ENCODE measurements around the gene ATP13A3.

Gene ATP13A3

DNA sequence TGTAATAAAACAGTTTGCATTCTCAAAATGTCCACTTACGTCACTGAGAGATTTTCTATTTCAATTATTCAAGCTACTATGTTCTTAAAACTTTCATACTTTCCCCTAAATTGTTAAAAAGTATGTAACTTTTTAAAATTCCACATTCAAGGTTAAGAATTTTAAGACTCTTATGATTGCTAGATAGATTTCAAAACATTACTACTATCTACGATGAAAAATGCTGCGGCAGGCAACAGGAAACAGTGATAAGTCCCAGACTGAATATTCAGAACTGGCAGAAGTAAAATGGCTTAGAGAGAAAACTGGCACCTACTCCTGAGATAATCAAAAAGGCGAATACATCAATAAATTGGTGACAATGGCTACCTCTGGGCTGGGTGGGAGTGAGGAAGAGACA, 16.2 kb downstream of the ATP13A3 start:
- Histone ChIP-seq H3K27ac (ENCODE audit: low read length) (no peak overlapping the region), H3K4me1 (ENCODE audit: control insufficient read depth, low read depth, low read length) (no peaks in the 10 kb centered on the region), H3K27me3 (ENCODE audit: control insufficient read depth, insufficient read depth, low read length) (no peaks in the 10 kb centered on the region), H3K9me3 (ENCODE audit: control insufficient read depth, low read depth, low read length) (no peaks in the 10 kb centered on the region), H3K9ac (ENCODE audit: low read length) (no peak overlapping the region), H3K4me3 (ENCODE audit: low read length) (no peak overlapping the region), H3K36me3 (ENCODE audit: control insufficient read depth, low read depth, low read length) (no peaks in the 10 kb centered on the region)

DNA sequence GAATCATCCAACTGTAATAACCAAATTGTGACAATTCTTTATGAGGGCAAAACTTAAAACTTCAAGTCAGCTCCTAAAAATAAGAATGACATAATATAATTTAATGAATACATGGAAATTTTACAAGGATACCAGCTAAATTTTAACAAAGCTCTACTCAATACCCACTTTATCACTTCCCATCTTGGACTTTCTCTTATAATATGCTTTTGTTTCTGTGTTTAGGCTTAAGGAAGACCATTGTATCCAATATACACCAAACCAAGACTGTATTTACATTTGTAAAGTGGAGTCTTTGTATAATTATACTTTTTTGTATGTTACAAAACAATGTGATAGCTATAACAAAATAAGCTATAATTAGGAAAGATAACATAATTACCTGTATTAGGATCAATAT, 16.8 kb downstream of the ATP13A3 start:
- H3K4me1 ChIP-seq (ENCODE audit: control insufficient read depth, low read depth, low read length): no peaks in the 10 kb centered on the region
- H3K4me3 ChIP-seq (ENCODE audit: low read length): no peak overlapping the region
- no peaks in the 10 kb centered on the region for H3K9me3 ChIP-seq (ENCODE audit: control insufficient read depth, low read depth, low read length)
- no peak overlapping the region for H3K9ac ChIP-seq (ENCODE audit: low read length)
- no peaks in the 10 kb centered on the region for H3K36me3 ChIP-seq (ENCODE audit: control insufficient read depth, low read depth, low read length)
- H3K27me3 ChIP-seq (ENCODE audit: control insufficient read depth, insufficient read depth, low read length): no peaks in the 10 kb centered on the region
- H3K27ac ChIP-seq (ENCODE audit: low read length): no peak overlapping the region

DNA sequence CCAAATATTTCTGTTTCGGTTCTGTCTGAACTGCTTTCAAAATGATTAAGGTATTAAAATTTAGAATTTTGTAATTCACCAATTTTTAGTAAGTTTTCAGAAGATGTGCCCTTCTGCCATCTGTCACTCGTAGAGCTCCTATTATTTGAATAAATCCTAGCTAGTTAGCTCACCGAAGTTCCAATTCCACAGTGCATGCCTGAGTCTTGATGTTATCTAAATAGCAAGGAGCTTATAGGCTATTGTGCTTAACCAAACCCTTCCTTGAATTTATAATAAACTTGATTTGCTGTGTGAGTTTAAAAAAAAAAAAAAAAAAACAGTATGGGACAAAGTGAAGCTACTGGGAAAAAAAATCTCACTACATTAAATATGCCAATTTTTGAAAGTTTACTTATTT, 18.7 kb downstream of the ATP13A3 start:
- H3K4me1 ChIP-seq (ENCODE audit: control insufficient read depth, low read depth, low read length): no peaks in the 10 kb centered on the region
- no peak overlapping the region for H3K4me3 ChIP-seq (ENCODE audit: low read length)
- no peak overlapping the region for H3K27ac ChIP-seq (ENCODE audit: low read length)
- H3K36me3 ChIP-seq (ENCODE audit: control insufficient read depth, low read depth, low read length): no peaks in the 10 kb centered on the region
- no peaks in the 10 kb centered on the region for H3K9me3 ChIP-seq (ENCODE audit: control insufficient read depth, low read depth, low read length)
- H3K9ac ChIP-seq (ENCODE audit: low read length): no peak overlapping the region
- no peaks in the 10 kb centered on the region for H3K27me3 ChIP-seq (ENCODE audit: control insufficient read depth, insufficient read depth, low read length)

DNA sequence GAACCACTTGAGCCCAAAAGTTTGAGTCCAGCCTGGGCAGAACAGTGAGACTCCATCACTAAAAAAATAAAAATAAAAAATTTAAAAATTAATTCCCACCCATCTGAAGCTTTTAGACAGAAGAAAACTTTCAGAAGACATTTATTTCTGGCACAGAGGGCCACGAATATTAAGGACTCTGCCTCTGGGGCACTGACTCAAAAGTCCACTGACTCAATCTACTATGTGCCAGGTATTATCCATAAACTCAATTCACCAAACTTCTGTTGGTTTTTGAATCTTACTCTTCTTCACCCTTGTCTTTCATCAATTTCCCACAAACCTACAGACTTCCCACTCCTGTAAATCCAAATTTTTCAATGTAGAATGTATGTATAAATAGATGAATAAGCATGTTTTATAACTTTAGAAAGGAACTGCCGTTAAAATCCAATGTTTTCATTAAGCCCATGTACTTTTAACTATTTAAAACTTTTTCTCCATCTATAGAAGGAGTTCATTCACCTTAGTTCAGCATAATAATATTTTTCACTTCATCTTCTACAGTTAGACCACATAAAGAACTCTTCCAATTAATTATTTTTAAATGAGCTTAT, 19.9 kb downstream of the ATP13A3 start:
- Histone ChIP-seq H3K36me3 (ENCODE audit: control insufficient read depth, low read depth, low read length) (no peaks in the 10 kb centered on the region), H3K27ac (ENCODE audit: low read length) (no peak overlapping the region), H3K27me3 (ENCODE audit: control insufficient read depth, insufficient read depth, low read length) (no peaks in the 10 kb centered on the region), H3K9ac (ENCODE audit: low read length) (no peak overlapping the region), H3K4me1 (ENCODE audit: control insufficient read depth, low read depth, low read length) (no peaks in the 10 kb centered on the region), H3K4me3 (ENCODE audit: low read length) (no peak overlapping the region), H3K9me3 (ENCODE audit: control insufficient read depth, low read depth, low read length) (no peaks in the 10 kb centered on the region)

DNA sequence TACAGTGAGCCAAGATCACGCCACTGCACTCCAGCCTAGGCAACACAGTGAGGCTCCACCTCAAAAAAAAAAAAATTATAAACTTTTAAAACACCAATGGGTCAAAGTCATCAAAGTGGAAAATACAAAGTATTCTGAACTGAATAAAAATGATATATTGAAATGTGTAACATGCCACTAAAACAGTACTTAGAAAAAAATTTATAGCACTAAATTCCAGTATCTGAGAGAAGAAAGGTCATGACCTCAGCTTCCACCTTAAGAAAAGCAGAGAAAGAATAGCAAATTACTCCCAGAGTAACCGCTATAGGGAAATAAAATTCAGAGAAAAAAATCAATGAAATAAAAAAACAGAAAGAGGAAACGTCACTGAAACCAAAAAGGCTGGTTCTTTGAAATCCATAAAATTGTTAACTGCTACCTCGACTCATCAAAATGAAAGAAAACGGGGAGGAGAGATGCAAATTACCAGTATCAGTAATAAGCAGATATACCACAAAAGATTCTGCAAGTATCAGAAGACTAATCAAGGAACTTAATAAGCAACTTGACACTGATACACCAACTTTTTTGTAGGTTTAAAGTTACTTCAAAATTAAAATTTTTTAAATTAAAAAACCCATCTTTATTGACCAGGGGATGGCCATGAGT, 20.8 kb downstream of the ATP13A3 start:
- H3K9ac ChIP-seq (ENCODE audit: low read length): no peak overlapping the region
- no peaks in the 10 kb centered on the region for H3K36me3 ChIP-seq (ENCODE audit: control insufficient read depth, low read depth, low read length)
- H3K27me3 ChIP-seq (ENCODE audit: control insufficient read depth, insufficient read depth, low read length): no peaks in the 10 kb centered on the region
- H3K27ac ChIP-seq (ENCODE audit: low read length): no peak overlapping the region
- no peak overlapping the region for H3K4me3 ChIP-seq (ENCODE audit: low read length)
- no peaks in the 10 kb centered on the region for H3K4me1 ChIP-seq (ENCODE audit: control insufficient read depth, low read depth, low read length)
- H3K9me3 ChIP-seq (ENCODE audit: control insufficient read depth, low read depth, low read length): no peaks in the 10 kb centered on the region

DNA sequence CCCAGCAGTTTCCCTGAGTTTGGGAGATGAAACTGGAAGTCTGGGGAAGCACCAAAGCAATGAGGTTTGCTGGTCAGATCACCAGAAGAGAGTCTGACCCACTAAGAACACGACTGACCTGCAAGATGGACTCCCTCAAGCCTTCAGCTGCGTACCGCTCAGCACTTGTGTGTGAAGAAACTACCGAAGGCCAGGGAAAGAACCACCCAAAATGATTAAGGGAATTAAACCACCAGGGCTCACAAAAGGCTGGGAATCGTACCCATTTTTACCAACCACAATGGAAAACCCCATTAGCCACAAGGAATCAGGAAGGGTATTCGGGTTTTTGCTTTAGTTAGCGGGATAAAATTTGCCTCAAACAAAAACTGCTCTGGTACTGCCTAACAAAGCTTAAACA, 21.6 kb downstream of the ATP13A3 start:
- Histone ChIP-seq H3K36me3 (ENCODE audit: control insufficient read depth, low read depth, low read length) (no peaks in the 10 kb centered on the region), H3K4me3 (ENCODE audit: low read length) (no peak overlapping the region), H3K27me3 (ENCODE audit: control insufficient read depth, insufficient read depth, low read length) (no peaks in the 10 kb centered on the region), H3K9me3 (ENCODE audit: control insufficient read depth, low read depth, low read length) (no peaks in the 10 kb centered on the region), H3K27ac (ENCODE audit: low read length) (no peak overlapping the region), H3K9ac (ENCODE audit: low read length) (no peak overlapping the region), H3K4me1 (ENCODE audit: control insufficient read depth, low read depth, low read length) (no peaks in the 10 kb centered on the region)

DNA sequence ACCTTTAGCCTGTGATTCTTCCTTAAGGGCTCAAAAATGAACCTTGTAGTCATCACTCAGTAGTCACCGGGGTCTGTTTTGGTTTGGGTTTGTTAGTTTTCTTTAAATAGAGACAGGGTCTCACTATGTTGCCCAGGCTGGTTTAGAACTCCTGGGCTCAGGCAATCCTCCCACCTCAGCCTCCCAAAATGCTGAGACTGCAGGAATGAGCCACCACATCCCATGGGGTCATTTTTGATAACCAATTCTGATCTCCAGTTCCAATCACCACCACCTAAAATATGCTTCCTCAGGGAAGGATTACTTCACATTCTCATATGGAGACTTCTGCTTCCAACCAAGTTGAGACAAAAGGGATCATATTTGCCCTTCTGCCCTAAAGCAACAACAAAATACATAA, 22.1 kb downstream of the ATP13A3 start:
- no peaks in the 10 kb centered on the region for H3K36me3 ChIP-seq (ENCODE audit: control insufficient read depth, low read depth, low read length)
- H3K27ac ChIP-seq (ENCODE audit: low read length): no peak overlapping the region

DNA sequence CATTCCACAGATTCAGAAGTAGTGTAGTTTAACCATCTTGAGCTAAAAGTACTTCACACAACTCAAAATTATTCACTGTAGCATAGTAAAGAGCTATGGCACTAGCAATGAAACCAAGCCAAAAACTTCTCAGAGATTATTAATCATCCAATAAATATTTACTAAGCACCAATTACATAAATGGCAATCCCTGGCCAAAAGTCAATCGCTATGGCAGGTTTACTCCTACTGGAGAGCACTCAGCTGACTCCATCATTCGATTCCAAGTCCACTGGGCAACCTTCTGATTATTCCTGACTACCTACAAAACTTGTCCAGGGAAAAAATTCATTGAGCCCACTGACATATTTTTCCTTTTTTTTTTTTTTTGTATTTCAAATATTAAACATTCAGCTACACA, 23.9 kb downstream of the ATP13A3 start:
- Histone ChIP-seq H3K4me1 (ENCODE audit: control insufficient read depth, low read depth, low read length) (no peaks in the 10 kb centered on the region), H3K9me3 (ENCODE audit: control insufficient read depth, low read depth, low read length) (no peaks in the 10 kb centered on the region), H3K36me3 (ENCODE audit: control insufficient read depth, low read depth, low read length) (peaks cover 5% of the 10 kb centered on the region), H3K27ac (ENCODE audit: low read length) (no peak overlapping the region), H3K4me3 (ENCODE audit: low read length) (no peak overlapping the region), H3K9ac (ENCODE audit: low read length) (no peak overlapping the region), H3K27me3 (ENCODE audit: control insufficient read depth, insufficient read depth, low read length) (no peaks in the 10 kb centered on the region)

More for the DNA sequence above, 22.1 kb downstream of the ATP13A3 start:
- H3K9ac ChIP-seq (ENCODE audit: low read length): no peak overlapping the region
- H3K27me3 ChIP-seq (ENCODE audit: control insufficient read depth, insufficient read depth, low read length): no peaks in the 10 kb centered on the region
- H3K4me1 ChIP-seq (ENCODE audit: control insufficient read depth, low read depth, low read length): no peaks in the 10 kb centered on the region
- no peaks in the 10 kb centered on the region for H3K9me3 ChIP-seq (ENCODE audit: control insufficient read depth, low read depth, low read length)
- H3K4me3 ChIP-seq (ENCODE audit: low read length): no peak overlapping the region

DNA sequence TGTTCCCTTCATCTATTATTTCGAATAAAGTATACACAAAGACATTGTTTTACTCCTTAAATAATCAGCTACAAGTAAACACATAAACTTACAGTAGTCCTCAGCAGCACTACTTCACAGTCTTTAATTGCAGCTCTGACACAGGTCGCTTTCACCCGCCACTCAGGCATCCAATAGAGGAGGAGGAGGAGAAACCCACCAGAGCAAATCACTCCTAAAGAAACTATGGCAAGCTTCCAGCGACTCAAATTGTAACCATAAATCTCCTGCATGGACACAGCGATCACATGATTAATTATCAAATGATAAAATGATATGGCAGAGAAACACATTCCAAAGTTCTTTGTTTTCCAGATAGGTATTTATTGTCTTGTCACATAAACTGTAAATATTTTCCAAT, 26.2 kb downstream of the ATP13A3 start:
- H3K36me3 ChIP-seq (ENCODE audit: control insufficient read depth, low read depth, low read length): peaks cover 10% of the 10 kb centered on the region
- H3K9ac ChIP-seq (ENCODE audit: low read length): no peak overlapping the region
- H3K27ac ChIP-seq (ENCODE audit: low read length): no peak overlapping the region
- H3K4me1 ChIP-seq (ENCODE audit: control insufficient read depth, low read depth, low read length): no peaks in the 10 kb centered on the region
- no peaks in the 10 kb centered on the region for H3K9me3 ChIP-seq (ENCODE audit: control insufficient read depth, low read depth, low read length)
- no peaks in the 10 kb centered on the region for H3K27me3 ChIP-seq (ENCODE audit: control insufficient read depth, insufficient read depth, low read length)
- no peak overlapping the region for H3K4me3 ChIP-seq (ENCODE audit: low read length)

DNA sequence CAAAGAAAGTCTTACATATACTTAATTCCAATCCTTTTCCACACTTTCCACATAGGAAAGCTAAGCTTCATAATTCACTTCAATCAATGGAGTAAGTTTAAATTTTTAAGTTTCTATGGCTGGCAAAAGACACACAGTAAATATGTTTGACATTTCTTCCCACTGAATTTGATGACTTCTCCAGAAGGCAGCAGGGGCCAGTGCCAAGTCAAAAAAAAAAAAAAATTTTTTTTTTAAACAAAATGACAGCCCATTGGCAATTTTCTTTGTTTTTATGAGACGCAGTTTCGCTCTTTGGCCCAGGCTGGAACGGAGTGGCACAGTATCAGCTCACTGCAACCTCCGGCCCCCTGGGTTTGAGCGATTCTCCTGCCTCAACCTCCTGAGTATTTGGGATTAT, 28.7 kb downstream of the ATP13A3 start:
- no peak overlapping the region for H3K27ac ChIP-seq (ENCODE audit: low read length)
- no peak overlapping the region for H3K9ac ChIP-seq (ENCODE audit: low read length)
- H3K4me3 ChIP-seq (ENCODE audit: low read length): no peak overlapping the region
- no peaks in the 10 kb centered on the region for H3K27me3 ChIP-seq (ENCODE audit: control insufficient read depth, insufficient read depth, low read length)
- H3K4me1 ChIP-seq (ENCODE audit: control insufficient read depth, low read depth, low read length): no peaks in the 10 kb centered on the region
- H3K9me3 ChIP-seq (ENCODE audit: control insufficient read depth, low read depth, low read length): no peaks in the 10 kb centered on the region
- peaks cover 27% of the 10 kb centered on the region for H3K36me3 ChIP-seq (ENCODE audit: control insufficient read depth, low read depth, low read length)

DNA sequence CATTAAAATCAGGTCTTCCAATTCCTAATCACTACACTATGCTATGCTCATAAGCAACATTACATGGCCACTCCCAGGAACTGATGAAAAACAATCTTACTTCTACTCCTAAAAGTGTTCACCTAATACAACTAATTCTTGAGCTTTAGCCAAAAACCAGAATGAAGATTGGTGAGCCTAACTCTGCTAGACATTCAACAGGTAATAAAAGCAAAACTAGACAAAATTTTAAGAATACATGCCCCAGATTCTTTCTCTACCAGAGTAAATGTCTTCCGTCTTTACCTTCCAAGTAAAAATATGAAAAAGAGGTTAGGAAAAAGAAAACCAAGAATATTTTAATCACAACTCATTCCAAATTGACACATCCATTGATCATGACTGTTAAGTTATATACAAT, 31.3 kb downstream of the ATP13A3 start:
- H3K27ac ChIP-seq (ENCODE audit: low read length): no peak overlapping the region
- no peaks in the 10 kb centered on the region for H3K27me3 ChIP-seq (ENCODE audit: control insufficient read depth, insufficient read depth, low read length)
- no peaks in the 10 kb centered on the region for H3K4me1 ChIP-seq (ENCODE audit: control insufficient read depth, low read depth, low read length)
- peaks cover 27% of the 10 kb centered on the region for H3K36me3 ChIP-seq (ENCODE audit: control insufficient read depth, low read depth, low read length)
- no peak overlapping the region for H3K9ac ChIP-seq (ENCODE audit: low read length)
- H3K4me3 ChIP-seq (ENCODE audit: low read length): no peak overlapping the region
- no peaks in the 10 kb centered on the region for H3K9me3 ChIP-seq (ENCODE audit: control insufficient read depth, low read depth, low read length)

DNA sequence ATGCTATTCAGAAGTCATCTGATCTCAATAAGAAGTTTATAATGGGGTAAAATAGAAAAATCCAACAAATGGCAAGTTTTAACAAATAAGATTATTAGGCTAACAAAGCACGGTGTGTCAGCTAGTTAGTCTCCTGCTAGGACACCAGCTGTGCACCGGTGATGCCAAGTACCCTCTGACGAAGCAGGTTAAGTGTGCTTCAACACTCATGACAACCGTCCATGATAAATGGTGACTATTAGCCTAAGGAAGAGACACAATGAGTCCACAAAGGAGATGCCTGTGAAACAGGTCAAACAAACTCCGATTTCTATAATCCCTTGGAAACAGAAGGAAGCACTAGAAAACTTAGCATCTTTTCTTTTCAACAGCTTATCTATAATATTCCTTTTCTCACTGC, 36.5 kb downstream of the ATP13A3 start:
- Histone ChIP-seq H3K9ac (ENCODE audit: low read length) (no peak overlapping the region), H3K4me3 (ENCODE audit: low read length) (no peak overlapping the region), H3K27ac (ENCODE audit: low read length) (no peak overlapping the region), H3K4me1 (ENCODE audit: control insufficient read depth, low read depth, low read length) (no peaks in the 10 kb centered on the region), H3K27me3 (ENCODE audit: control insufficient read depth, insufficient read depth, low read length) (no peaks in the 10 kb centered on the region), H3K9me3 (ENCODE audit: control insufficient read depth, low read depth, low read length) (no peaks in the 10 kb centered on the region), H3K36me3 (ENCODE audit: control insufficient read depth, low read depth, low read length) (peaks cover 58% of the 10 kb centered on the region)
